ENCODE data around the gene UBR4. TPM values are rescaled to one million over a fixed set of nuclear protein-coding genes. Genes with fewer than 3 reads are reported as not detected.

Gene UBR4
- total RNA-seq, 1 donor from 2014 or later = 125 TPM

DNA sequence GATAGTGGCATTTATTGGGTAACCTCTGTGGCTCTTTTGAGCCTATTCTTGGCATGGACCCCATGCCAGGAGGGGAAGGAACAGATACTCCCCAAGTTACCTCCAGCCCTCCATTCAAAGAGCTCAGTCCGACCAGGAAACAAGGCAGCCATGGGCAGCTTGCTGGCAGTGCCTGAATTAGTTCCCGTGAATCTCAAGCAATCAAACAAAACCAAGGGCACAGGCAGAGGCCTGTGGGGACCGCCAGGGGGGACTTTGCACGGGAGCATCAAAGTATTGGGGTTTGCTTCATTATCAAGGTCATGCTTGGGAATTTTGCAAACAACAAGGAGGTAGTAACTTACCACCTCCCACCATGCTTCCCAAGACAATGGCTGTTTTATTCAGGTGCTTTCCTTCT is 172.4 kb downstream of the UBR4 start:
- Histone ChIP-seq H3K27me3 (ENCODE audit: low read depth) (peaks cover 6% of the 10 kb centered on the region), H3K36me3 (no peaks in the 10 kb centered on the region), H3K9me3 (no peaks in the 10 kb centered on the region), H3K4me1 (no peaks in the 10 kb centered on the region), H3K27ac (no peak overlapping the region), H3K4me3 (no peak overlapping the region)
- ATAC-seq = no peak
- intact Hi-C loops (cut with DNase I) = no loop called here
- no peak for DNase-seq
- TF ChIP-seq, protein P1, sequence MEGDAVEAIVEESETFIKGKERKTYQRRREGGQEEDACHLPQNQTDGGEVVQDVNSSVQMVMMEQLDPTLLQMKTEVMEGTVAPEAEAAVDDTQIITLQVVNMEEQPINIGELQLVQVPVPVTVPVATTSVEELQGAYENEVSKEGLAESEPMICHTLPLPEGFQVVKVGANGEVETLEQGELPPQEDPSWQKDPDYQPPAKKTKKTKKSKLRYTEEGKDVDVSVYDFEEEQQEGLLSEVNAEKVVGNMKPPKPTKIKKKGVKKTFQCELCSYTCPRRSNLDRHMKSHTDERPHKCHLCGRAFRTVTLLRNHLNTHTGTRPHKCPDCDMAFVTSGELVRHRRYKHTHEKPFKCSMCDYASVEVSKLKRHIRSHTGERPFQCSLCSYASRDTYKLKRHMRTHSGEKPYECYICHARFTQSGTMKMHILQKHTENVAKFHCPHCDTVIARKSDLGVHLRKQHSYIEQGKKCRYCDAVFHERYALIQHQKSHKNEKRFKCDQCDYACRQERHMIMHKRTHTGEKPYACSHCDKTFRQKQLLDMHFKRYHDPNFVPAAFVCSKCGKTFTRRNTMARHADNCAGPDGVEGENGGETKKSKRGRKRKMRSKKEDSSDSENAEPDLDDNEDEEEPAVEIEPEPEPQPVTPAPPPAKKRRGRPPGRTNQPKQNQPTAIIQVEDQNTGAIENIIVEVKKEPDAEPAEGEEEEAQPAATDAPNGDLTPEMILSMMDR (IDR thresholded peaks at IDR 0.05) = no peak

DNA sequence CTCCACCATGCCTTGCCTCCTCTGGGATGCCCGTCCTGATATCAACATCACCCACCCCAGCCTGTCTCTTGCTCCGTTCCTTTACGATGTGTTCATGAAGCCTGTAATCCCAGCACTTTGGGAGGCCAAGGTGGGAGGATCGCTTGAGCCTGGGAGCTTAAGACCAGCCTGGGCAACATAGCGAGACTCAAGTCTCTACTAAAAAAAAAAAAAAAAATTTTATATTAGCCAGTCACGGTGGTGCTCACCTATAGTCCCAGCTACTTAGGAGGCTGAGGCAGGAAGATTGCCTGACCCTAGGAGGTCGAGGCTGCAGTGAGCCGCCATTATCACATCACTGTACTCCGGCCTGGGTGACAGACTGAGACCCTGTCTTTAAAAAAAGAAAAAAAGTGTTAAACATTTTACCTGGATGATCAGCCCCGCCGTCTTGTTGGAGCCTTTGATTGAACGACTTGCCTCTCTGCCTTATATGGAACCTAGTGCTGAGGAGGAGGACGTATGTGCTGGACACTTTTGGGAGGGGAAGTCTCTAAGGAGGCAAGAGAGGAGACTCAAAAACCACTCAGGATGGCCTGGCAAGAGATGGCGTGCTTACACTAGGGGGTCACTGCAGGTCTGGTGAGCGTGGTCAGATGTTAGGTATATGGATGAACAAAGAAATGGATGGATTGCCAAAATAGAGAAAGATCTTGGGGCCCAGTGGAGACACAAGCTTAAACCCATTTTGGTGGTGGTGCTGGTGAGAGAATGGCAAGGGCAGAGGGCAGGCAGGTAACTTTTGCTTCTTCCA is 173.1 kb downstream of the UBR4 start:
- H3K9me3 ChIP-seq = no peaks in the 10 kb centered on the region
- ATAC-seq (no peak), DNase-seq (no peak)
- peaks cover 6% of the 10 kb centered on the region for H3K27me3 ChIP-seq (ENCODE audit: low read depth)
- no peak overlapping the region for H3K4me3 ChIP-seq
- no peaks in the 10 kb centered on the region for H3K36me3 ChIP-seq
- H3K27ac ChIP-seq = no peak overlapping the region
- TF ChIP-seq, protein P1 (IDR thresholded peaks at IDR 0.05) = no peak
- H3K4me1 ChIP-seq = no peaks in the 10 kb centered on the region
- intact Hi-C loops (cut with DNase I) = no loop called here

DNA sequence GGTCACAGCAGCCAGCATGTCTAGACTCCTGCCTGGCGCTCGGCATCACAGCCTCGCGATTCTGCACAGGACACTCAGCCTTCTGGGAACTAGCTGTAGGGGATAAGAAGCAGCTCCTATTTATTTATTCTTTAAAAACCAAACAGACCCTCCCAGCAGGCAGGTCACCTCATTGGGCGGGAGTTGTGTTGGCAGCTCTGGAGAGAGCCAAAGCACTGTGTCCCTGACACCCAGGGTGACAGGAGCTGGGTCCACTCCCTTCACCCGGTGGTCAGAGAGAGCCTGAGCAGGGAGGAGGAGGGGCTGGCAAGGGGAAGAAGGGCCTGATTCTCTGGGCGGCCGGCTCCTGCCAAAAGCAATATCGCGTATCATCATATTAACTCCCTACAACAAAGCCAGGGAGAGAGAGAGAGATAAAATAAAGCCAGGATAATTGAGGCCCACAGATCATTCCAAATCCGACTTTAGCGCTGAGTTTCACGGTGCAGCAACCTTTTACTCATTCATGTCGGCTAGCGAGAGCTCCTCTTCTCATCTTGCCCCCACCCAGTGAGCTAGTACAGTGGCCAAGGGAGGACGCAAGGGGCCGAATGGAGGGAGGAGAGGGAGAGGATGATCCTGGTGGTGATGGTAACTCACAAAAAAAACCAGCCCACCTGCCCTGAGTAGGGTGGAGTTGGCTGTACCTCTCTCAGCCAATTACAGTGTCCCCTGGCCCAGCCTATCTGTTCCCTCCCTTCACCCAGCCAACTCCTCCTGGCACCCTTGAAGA is 173.8 kb downstream of the UBR4 start:
- Histone ChIP-seq H3K27me3 (ENCODE audit: low read depth) (no peaks in the 10 kb centered on the region), H3K27ac (no peak overlapping the region), H3K36me3 (no peaks in the 10 kb centered on the region), H3K4me1 (no peaks in the 10 kb centered on the region), H3K4me3 (no peak overlapping the region), H3K9me3 (no peaks in the 10 kb centered on the region)
- TF ChIP-seq, protein P1 (IDR thresholded peaks at IDR 0.05) = no peak
- no peak for DNase-seq
- intact Hi-C loops (cut with DNase I) = no loop called here
- ATAC-seq = no peak

DNA sequence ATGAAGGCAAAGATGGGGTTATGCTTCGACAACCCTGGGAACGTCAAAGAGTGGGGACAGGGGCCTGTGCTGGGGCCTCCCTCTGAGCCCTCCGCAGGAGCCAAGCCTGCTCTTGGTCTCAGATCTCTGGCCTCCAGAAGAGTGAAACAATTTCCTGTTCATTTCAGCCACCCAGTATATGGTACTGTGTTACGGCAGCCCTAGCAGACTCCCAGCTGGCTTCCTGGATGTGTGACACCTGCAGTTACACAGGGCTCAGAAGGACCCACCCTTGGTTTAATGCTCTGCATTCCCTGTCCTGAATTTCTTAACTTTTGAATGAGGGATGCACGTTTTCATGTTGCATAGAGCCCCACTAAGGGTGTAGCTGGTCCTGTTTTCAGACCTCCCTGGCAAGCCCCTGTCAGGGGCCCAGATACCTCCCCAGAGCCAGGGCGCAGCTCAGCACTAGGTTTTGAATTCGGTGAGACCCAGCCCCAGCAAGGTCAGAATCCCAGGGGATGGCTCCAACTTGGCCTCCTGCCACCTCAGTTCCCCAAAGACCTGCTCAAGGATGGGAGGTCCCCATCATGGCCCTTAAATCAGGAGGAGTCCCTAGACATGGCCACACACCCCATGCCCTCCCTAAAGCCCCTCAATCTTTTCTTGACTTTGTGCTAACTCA is 174.6 kb downstream of the UBR4 start:
- DNase-seq (peak; percentile 20), ATAC-seq (no peak)
- TF ChIP-seq, protein P1 (IDR thresholded peaks at IDR 0.05) = no peak
- no peak overlapping the region for H3K27ac ChIP-seq
- intact Hi-C loops (cut with DNase I) = no loop called here
- H3K27me3 ChIP-seq (ENCODE audit: low read depth) = no peaks in the 10 kb centered on the region
- no peaks in the 10 kb centered on the region for H3K4me1 ChIP-seq
- H3K4me3 ChIP-seq = no peak overlapping the region
- no peaks in the 10 kb centered on the region for H3K36me3 ChIP-seq
- H3K9me3 ChIP-seq = no peaks in the 10 kb centered on the region

DNA sequence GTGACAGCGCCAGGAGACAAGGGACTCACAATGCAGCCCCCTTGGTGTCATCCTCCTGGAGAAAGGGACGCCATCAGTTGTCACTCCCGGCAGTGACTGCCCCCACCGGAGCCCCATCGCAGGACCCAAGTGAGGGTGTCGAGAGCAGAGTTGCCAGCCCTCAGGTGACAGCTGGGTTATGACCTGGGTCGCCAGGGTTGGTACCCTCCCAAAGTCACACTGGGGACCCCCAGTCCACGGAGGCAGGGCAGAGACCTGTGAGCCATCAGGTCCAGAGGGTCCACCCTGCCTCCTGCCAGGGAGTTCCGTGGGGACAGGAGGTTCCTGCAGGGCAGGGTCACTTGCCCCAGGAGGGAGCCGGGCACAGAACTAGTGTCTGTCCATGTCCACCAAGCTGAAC is 175.3 kb downstream of the UBR4 start:
- DNase-seq = peak; percentile 32
- TF ChIP-seq, protein P1 (IDR thresholded peaks at IDR 0.05) = no peak
- no peaks in the 10 kb centered on the region for H3K9me3 ChIP-seq
- H3K4me3 ChIP-seq = no peak overlapping the region
- ATAC-seq = no peak
- no peaks in the 10 kb centered on the region for H3K4me1 ChIP-seq
- intact Hi-C loops (cut with DNase I) = no loop called here
- no peaks in the 10 kb centered on the region for H3K27me3 ChIP-seq (ENCODE audit: low read depth)
- H3K36me3 ChIP-seq = no peaks in the 10 kb centered on the region
- no peak overlapping the region for H3K27ac ChIP-seq
